GM21381 (cell line): ENCODE results near the gene SLC8A2.

ENCODE experiments used
- ATAC-seq: cut with Tn5 transposase; IDR thresholded peaks from one replicate; pipeline ENCODE4 v1.9.1; 2021; ENCODE audit warnings: mild to moderate bottlenecking, moderate library complexity; ENCODE audit not compliant: unreplicated experiment

SLC8A2 gene

DNA sequence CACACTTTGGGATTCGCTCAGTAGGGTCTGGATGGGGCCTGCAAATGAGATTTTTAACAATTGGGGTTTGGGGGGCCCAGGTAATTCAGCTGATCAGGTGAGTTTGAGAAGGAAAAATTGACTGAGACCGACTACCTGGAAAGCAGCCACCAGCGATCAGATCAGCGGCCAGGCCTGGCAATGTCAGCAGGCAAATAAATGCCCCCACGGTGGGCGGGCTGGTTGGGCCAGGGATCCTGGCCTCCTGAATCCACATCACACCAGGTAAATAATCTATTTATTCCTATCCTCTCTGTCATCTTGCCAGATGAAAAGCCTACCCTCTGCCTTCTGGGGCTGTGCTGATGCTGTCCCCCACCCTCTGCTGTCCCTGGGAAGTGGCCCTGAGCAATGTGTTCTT, 33.8 kb upstream of the SLC8A2 start:
- no peak for ATAC-seq

DNA sequence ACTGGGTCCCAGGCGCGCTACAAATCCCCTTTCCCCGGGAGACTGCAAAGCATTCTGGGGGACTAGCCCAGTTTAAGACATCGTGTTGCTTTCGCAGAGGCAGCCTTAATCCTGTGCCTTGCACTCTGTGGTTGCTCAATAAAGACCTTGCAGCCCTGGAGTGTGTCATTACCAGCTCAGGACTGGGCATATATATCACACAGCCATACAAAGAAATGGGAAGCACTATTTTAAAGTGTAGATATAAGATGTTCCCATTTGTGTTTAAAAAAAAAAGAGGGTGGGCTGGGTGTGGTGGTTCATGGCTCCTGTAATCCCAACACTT, 32.1 kb upstream of the SLC8A2 start:
- no peak for ATAC-seq

DNA sequence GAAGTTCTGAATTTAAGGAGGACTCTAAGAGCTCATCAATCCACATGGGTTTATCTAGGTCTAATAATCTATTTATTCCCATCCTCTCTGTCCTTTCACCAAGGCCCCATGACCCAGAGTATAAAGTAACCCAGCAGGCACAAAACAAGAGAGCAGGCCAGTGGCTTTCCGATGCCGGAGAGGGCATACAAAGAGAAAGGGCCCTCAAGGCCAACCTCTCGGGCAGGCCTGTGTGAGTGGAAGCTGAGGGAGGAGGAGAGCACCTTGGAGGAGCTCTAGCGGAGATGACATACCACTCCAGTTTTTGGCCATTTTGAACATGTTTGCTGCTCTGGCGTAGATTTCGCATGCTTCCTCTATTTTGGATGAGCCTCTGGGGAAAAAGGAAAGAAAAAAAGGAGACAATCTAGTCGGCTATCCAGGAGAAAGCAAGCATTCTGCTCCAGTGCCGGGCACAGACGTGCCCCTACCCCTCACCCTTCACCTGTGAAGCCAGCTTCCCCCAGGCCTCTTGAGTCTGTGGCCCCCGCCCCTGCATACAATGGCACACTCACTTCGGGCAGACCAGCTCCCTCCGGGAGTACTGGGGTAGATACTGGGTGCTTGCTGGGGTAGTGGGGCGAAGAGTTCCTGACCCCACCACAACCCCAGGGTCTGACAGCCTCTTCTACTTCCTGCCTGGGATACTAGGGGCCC, 31.6 kb upstream of the SLC8A2 start:
- ATAC-seq, result no peak

DNA sequence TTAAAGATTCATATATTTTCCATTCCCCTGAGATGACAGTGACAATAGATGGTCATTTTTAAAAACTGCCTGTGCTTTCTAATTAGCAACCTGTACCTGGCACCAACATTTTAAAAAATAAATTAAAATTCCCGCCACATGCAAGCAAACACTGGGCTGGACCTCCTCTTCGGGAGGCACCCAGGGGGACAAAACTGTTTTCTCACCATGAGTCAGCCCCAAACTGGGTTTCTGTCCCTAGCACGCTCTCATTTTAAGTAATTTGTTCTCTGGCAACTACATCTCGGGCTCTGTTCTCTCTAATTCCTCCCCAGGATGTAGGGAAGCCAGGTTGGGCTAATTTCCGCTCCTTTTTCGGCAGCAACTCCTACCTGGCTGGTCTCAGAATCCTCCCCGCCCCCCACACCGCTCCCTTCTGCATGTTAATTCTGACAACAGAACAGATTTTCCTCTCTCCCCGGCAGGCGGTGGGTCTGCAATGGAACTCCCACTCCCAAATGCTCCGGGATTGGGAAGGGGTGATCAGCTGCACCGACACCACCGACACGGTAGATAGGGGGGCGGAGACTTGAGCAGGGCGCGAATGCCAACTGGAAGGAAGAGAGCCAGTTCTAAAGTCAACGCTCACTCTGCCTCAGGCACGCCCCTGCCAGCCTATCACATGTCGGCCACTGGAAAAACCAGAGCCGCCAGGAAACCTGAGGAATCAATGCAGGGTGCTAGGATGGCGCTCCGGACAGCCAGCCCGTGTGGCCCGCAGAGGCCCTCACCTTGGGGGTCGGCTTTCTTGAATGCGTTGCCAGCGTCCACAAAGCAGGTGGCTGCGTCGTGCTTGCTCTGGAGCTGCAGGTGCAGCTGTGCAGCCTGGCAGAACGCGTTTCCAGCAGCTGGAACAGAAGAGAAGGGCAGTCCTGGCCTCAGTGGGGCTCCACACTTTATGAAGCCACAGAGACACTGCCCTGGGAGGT, 28.5 kb upstream of the SLC8A2 start:
- no peak for ATAC-seq

GRCh38 chr19:47499371-47499770, 27.7 kb upstream of the SLC8A2 start:
- no peak for ATAC-seq

DNA sequence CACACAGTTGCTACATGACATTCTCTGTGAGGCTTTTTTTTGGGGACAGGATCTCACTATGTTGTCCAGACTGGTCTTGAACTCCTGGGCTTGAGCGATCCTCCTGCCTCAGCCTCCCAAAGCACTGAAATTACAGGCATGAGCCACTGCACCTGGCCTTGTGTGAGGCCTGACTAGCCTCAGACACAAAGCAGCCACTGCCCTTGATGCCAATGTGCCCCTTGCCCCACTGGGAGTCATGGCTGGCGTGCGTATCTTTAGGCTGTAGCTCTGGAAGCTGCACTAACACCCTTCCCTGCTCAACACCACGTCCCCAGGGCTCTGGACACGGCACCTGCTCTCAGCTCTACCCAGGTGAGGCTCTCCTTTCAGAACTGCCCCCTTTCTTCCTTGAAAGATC, 26.9 kb upstream of the SLC8A2 start:
- ATAC-seq, result no peak

- no peak for ATAC-seq
These were observed 26.3 kb upstream of the SLC8A2 start for GRCh38 chr19:47497821-47498520.

- ATAC-seq, result no peak
These were observed 25.5 kb upstream of the SLC8A2 start for GRCh38 chr19:47497050-47497766.

- ATAC-seq, result no peak
These were observed 24.0 kb upstream of the SLC8A2 start for GRCh38 chr19:47495478-47496372.

GRCh38 chr19:47494729-47495128, 23.0 kb upstream of the SLC8A2 start:
- ATAC-seq, result no peak

GRCh38 chr19:47494211-47494547, 22.5 kb upstream of the SLC8A2 start:
- ATAC-seq, result no peak

DNA sequence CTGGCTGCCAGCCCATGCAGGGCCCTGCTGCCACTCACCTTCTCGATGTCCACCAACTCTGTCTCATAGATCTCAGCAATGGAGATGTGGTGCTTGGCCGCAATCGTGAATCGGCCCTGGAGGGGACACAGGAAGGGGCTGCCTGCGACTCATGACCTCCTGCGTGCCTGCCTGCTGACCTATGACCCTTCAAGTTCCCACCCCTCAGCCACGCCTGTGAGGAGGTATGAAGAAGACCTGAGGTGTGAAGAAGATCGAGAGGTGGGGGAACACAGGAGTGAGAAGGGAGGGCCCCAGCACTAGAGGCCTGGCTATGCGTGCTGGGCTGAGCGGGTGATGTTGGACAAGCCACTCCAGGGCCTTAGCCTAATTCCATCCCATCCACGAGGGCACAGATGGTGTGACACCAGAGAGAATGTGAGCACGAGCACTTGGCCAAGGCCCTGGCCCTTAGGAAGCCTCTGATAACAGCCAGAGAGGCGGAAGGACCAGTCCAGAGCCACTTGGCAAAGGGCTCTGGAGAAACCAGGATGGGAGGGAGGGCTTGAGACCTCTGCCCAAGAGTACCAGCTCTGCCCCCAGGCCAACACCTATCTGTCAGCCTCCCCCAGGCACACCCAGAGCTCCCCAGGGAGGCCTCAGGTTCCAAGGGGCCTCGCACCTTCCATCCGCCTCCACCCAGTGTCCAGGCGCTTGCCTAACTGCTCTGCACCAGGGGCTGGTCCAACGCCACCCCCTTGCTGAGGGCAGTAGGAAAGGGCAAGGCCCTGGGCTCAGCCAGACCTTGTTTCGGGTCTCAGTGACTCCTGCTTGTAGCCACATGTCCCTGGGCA, 21.9 kb upstream of the SLC8A2 start:
- no peak for ATAC-seq

- ATAC-seq, result no peak
These were observed 21.1 kb upstream of the SLC8A2 start for GRCh38 chr19:47492571-47493377.

- ATAC-seq, result no peak
These were observed 20.4 kb upstream of the SLC8A2 start for GRCh38 chr19:47492137-47492533.

GRCh38 chr19:47491358-47492136, 19.9 kb upstream of the SLC8A2 start:
- ATAC-seq, result no peak

DNA sequence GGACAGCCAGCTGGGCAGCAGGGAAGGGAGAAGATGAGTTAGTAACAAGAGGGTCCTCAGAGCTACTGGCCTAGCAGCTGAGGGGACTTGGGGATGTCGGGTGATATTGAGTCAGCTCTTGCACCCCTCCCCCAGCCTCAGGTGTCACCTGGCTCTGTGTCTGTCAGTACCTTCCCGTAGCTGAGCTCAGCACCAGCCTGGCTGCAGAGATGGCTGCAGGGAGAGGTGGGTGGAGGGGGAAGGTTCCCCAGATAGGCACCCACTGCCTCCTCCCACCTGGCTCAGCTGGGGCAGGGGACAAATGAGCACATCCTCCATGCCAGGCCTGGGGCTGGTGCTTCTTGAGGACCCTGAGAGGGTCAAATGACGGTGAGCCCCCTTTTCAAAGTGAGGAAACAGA, 19.2 kb upstream of the SLC8A2 start:
- no peak for ATAC-seq

DNA sequence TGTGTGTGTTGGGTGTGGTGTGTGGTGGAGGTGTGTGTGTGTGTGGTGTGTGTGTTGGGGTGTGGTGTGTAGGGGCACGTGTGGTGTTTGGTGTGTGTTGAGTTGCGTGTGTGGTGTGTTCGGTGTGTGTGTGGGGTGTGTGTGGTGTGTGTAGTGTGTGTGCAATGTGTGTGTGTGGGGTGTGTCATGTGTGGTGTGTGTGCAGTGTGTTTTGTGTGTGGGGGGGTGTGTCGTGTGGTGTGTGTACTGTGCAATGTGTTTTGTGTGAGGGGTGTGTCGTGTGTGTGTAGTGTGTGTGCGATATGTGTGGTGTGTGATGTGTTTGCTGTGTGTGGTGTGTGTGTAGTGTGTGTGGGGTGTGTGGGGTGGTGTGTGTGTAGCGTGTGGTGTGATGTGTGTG, 18.3 kb upstream of the SLC8A2 start:
- ATAC-seq, result no peak
